HepG2 (cell line): ENCODE results near the gene PRSS16. TPM values are rescaled to one million over a fixed set of nuclear protein-coding genes. Genes with fewer than 3 reads are reported as not detected.

Experiments used
- ATF1 ChIP-seq: IDR thresholded peaks from 2 replicates; pipeline ENCODE4 v1.6.1; 2016; ENCODE audit warnings: mild to moderate bottlenecking, control low read depth
- ATF5 ChIP-seq: sonication (generic); formaldehyde crosslinking; IDR thresholded peaks from 2 replicates; pipeline ENCODE4 v1.4.0; 2020; ENCODE audit warnings: mild to moderate bottlenecking, low read depth, missing genetic modification reagents
- ATF7 ChIP-seq, 2 experiments: fragments of 450-650 bp in 1 of 2; sonication (generic) in 1 of 2; formaldehyde crosslinking in 1 of 2; IDR thresholded peaks; 2 replicates each; pipeline versions ENCODE4 v1.4.0 to v1.6.1; 2016 to 2020; ENCODE audit warnings: antibody characterized with exemption in 1 of 2, mild to moderate bottlenecking in 1 of 2, missing genetic modification reagents in 1 of 2
- ATM ChIP-seq: fragments of 450-650 bp; IDR thresholded peaks from 2 replicates; pipeline ENCODE4 v1.7.1; 2017; ENCODE audit warnings: mild to moderate bottlenecking, borderline replicate concordance
- CAMTA2 ChIP-seq: sonication (generic); formaldehyde crosslinking; IDR thresholded peaks from 2 replicates; pipeline ENCODE4 v1.4.0; 2020; ENCODE audit warnings: mild to moderate bottlenecking, missing genetic modification reagents, borderline replicate concordance
- CENPT ChIP-seq: sonication (generic); formaldehyde crosslinking; IDR thresholded peaks from 2 replicates; pipeline ENCODE4 v1.8.0; 2022; ENCODE audit warnings: low read depth, mild to moderate bottlenecking, moderate library complexity, missing genetic modification reagents
- CENPX ChIP-seq: sonication (generic); formaldehyde crosslinking; IDR thresholded peaks from 2 replicates; pipeline ENCODE4 v1.9.0; 2021; ENCODE audit warnings: mild to moderate bottlenecking, missing genetic modification reagents, moderate library complexity
- ERF ChIP-seq: IDR thresholded peaks from 2 replicates; pipeline ENCODE4 v1.6.1; 2018; ENCODE audit warnings: missing biosample characterization, missing genetic modification reagents
- ETV6 ChIP-seq: sonication (generic); formaldehyde crosslinking; conservative IDR thresholded peaks from 2 replicates; pipeline ENCODE4 v1.4.0; 2020; ENCODE audit warnings: missing genetic modification reagents
- HBP1 ChIP-seq: IDR thresholded peaks from 2 replicates; pipeline ENCODE4 v1.6.1; 2016; ENCODE audit warnings: low read depth, control low read depth
- HNRNPH1 ChIP-seq: fragments of 200-400 bp; formaldehyde crosslinking; optimal IDR thresholded peaks from 2 replicates; pipeline ENCODE3; 2017; ENCODE audit warnings: mild to moderate bottlenecking, low read depth, low read length
- IKZF4 ChIP-seq: sonication (generic); formaldehyde crosslinking; IDR thresholded peaks from 2 replicates; pipeline ENCODE4 v1.5.1; 2020; ENCODE audit warnings: borderline replicate concordance, mild to moderate bottlenecking, low read depth, missing genetic modification reagents; ENCODE audit errors: not compliant biosample characterization
- MXD3 ChIP-seq: IDR thresholded peaks from 2 replicates; pipeline ENCODE4 v1.6.1; 2016; ENCODE audit warnings: mild to moderate bottlenecking, missing biosample characterization, missing genetic modification reagents
- RELA ChIP-seq: sonication (generic); formaldehyde crosslinking; IDR thresholded peaks from 2 replicates; pipeline ENCODE4 v1.4.0; 2020; ENCODE audit warnings: missing genetic modification reagents
- SIX4 ChIP-seq: sonication (generic); formaldehyde crosslinking; IDR thresholded peaks from 2 replicates; pipeline ENCODE4 v1.4.0; 2020; ENCODE audit warnings: missing genetic modification reagents
- ZFP1 ChIP-seq: IDR thresholded peaks from 2 replicates; pipeline ENCODE4 v1.6.1; 2016
- ZIK1 ChIP-seq: sonication (generic); formaldehyde crosslinking; IDR thresholded peaks from 2 replicates; pipeline ENCODE4 v1.5.0; 2020; ENCODE audit warnings: mild to moderate bottlenecking, low read depth, missing genetic modification reagents, borderline replicate concordance
- ZNF318 ChIP-seq: sonication (generic); formaldehyde crosslinking; IDR thresholded peaks from 2 replicates; pipeline ENCODE4 v1.4.0; 2020; ENCODE audit warnings: mild to moderate bottlenecking, missing genetic modification reagents
- ZNF670 ChIP-seq: sonication (generic); formaldehyde crosslinking; IDR thresholded peaks from 2 replicates; pipeline ENCODE4 v1.8.0; 2022; ENCODE audit warnings: mild to moderate bottlenecking, missing genetic modification reagents, borderline replicate concordance
- ZNF792 ChIP-seq: IDR thresholded peaks from 2 replicates; pipeline ENCODE4 v1.6.1; 2016
- ZNF878 ChIP-seq: sonication (generic); formaldehyde crosslinking; IDR thresholded peaks from 2 replicates; pipeline ENCODE4 v1.8.1; 2023; ENCODE audit warnings: mild to moderate bottlenecking, missing genetic modification reagents, moderate library complexity
- polyA plus RNA-seq, 8 experiments: library from polyadenylated mRNA; depleted of rRNA in 3 of 8; stranded (reverse) in 7 of 8; unstranded in 1 of 8; fragments of >200 nt; fragmentation: Illumina TruSeq in 4 of 8; extraction: Trizol in 4 of 8; gene quantifications; 2 replicates each; pipeline versions ENCODE4 v1.2.1 to v1.2.3, GENCODE V29; 2011 to 2016; ENCODE audit warnings: low read depth in 4 of 8, missing spikeins in 1 of 8, mixed read lengths in 1 of 8; ENCODE audit not compliant: insufficient read depth in 1 of 8
- total RNA-seq, 5 experiments: library from RNA; depleted of rRNA; stranded (reverse); fragments of >200 nt; fragmentation: Illumina TruSeq; extraction: Trizol; gene quantifications; 2 replicates each; pipeline ENCODE4 v1.2.3, GENCODE V29; 2016; ENCODE audit warnings: low read depth in 1 of 5

The PRSS16 gene
- total and polyA plus RNA-seq, 2 of the 13 experiments (the other 11 are each of a cell fraction or from before 2014, with no cell fraction given) = not detected

GRCh38 chr6:27280064-27280539 lies 32.6 kb downstream of the PRSS16 start (continued):
- TF ChIP-seq ATF7 (IDR thresholded peaks at IDR 0.05) (no peak), ATF7 (CRISPR knock-in tag; IDR thresholded peaks at IDR 0.05) (no peak), ZNF792 (CRISPR knock-in tag) (peak; percentile 61; the same call in 1 of the 2 replicates), ATF5 (no peak), ZNF670 (CRISPR knock-in tag) (0 out of 2 replicates have a peak, but pooled peaks have one; percentile 38), HNRNPH1 (no peak), ZNF318 (CRISPR knock-in tag) (no peak), ZNF878 (no peak), ATF1 (peak; percentile 19; the same call in 1 of the 2 replicates), ETV6 (no peak), MXD3 (CRISPR knock-in tag) (no peak), SIX4 (CRISPR knock-in tag) (0 out of 2 replicates have a peak, but pooled peaks have one; percentile 45), ATM (no peak), RELA (no peak), IKZF4 (CRISPR knock-in tag) (no peak), HBP1 (CRISPR knock-in tag) (no peak), CENPT (CRISPR knock-in tag) (no peak), CENPX (CRISPR knock-in tag) (no peak), ZFP1 (CRISPR knock-in tag) (no peak), ERF (CRISPR knock-in tag) (no peak), ZIK1 (CRISPR knock-in tag) (no peak), CAMTA2 (CRISPR knock-in tag) (no peak)
